HCT116 (cell line): ENCODE data around the gene RCAN2. TPM values are rescaled to one million over a fixed set of nuclear protein-coding genes. Genes with fewer than 3 reads are reported as not detected.

ENCODE experiments used
- ATAC-seq: fragments of 200-7000 bp; cut with Tn5 transposase; 2 replicates; pipeline ENCODE4 v1.9.1; 2020; ENCODE audit warnings: mild to moderate bottlenecking, moderate library complexity
- BruUV-seq: library from RNA; stranded (reverse); fragments of 400-500 nt; replicated peaks from 2 replicates; lab custom pipeline; 2021; lab: Mats Ljungman, UMichigan
- CTCF ChIA-PET: fragments of 300-600 bp; sonication (Branson Sonifier 250); formaldehyde crosslinking; loops from one replicate; lab custom pipeline; 2021; ENCODE audit warnings: antibody characterized with exemption; lab: Charles Lee
- POLR2A ChIA-PET: fragments of 300-600, 350-600 bp; sonication (Branson Sonifier 250); formaldehyde crosslinking; loops from one replicate; lab custom pipeline; 2021; ENCODE audit warnings: antibody characterized with exemption; lab: Charles Lee
- RAD21 ChIA-PET, 2 experiments: fragments of 300-600 bp; sonication (Branson Sonifier 250); formaldehyde crosslinking; loops; one replicate each; lab custom pipeline; 2023; ENCODE audit warnings: low total read pairs in 2 of 2; ENCODE audit not compliant: uncharacterized antibody in 2 of 2, unreplicated experiment in 2 of 2, low non-redundant PET in 1 of 2; lab: Charles Lee
- DNase-seq: peaks from one replicate; pipeline ENCODE4 v3.0.0-alpha.2; 2010; ENCODE audit warnings: low read depth, low spot score
- H2AFZ ChIP-seq: fragments of 200-600 bp; shearing (Covaris generic), sonication (generic); 2 replicates; pipeline ENCODE4 v1.6.1; 2017; ENCODE audit warnings: low read depth, mixed run types, mixed read lengths, antibody characterized with exemption, low read length; ENCODE audit not compliant: poor library complexity, severe bottlenecking
- H3K27ac ChIP-seq: 2 replicates; pipeline ENCODE4 v1.5.1; 2012; ENCODE audit warnings: low read depth, low read length
- H3K27me3 ChIP-seq: fragments of 200-600 bp; sonication (generic); 2 replicates; pipeline ENCODE4 v1.6.1; 2016; ENCODE audit warnings: mixed run types, low read length, mixed read lengths; ENCODE audit not compliant: insufficient read depth
- H3K36me3 ChIP-seq, 2 experiments: fragments of 200-500 bp in 1 of 2; fragments of 200-600 bp in 1 of 2; sonication (Bioruptor generic) in 1 of 2; sonication (generic) in 1 of 2; 2 replicates each; pipeline versions ENCODE4 v1.5.1 to v1.6.1; 2014 to 2016; ENCODE audit warnings: low read length in 2 of 2, inconsistent platforms in 1 of 2, mixed read lengths in 1 of 2, mixed run types in 1 of 2; ENCODE audit not compliant: insufficient read depth in 2 of 2, control insufficient read depth in 1 of 2
- H3K4me1 ChIP-seq, 2 experiments: fragments of 200-600 bp in 1 of 2; sonication (generic) in 1 of 2; 2 replicates each; pipeline versions ENCODE4 v1.5.1 to v1.6.1; 2012 to 2017; ENCODE audit warnings: low read length in 2 of 2, inconsistent platforms in 1 of 2, mild to moderate bottlenecking in 1 of 2, mixed read lengths in 1 of 2, mixed run types in 1 of 2, moderate library complexity in 1 of 2; ENCODE audit not compliant: insufficient read depth in 2 of 2, control insufficient read depth in 1 of 2
- H3K4me2 ChIP-seq: fragments of 200-600 bp; sonication (generic); 2 replicates; pipeline ENCODE4 v1.6.1; 2017; ENCODE audit warnings: mixed run types, low read length, mixed read lengths
- H3K4me3 ChIP-seq, 2 experiments: fragments of 200-600 bp in 1 of 2; sonication (generic) in 1 of 2; replicated peaks in 1 of 2; 2 replicates each; pipeline ENCODE4 v1.5.1; 2011 to 2016; ENCODE audit warnings: low read length in 2 of 2, control low read depth in 1 of 2, low read depth in 1 of 2, mild to moderate bottlenecking in 1 of 2, mixed read lengths in 1 of 2, mixed run types in 1 of 2
- H3K79me2 ChIP-seq: fragments of 200-600 bp; sonication (generic); 2 replicates; pipeline ENCODE4 v1.6.1; 2017; ENCODE audit warnings: mild to moderate bottlenecking, mixed run types, low read length, moderate library complexity, mixed read lengths; ENCODE audit not compliant: insufficient read depth
- H3K9ac ChIP-seq: fragments of 200-600 bp; sonication (generic); 2 replicates; pipeline ENCODE4 v1.6.1; 2016; ENCODE audit warnings: low read length, mixed read lengths
- H3K9me2 ChIP-seq: fragments of 200-600 bp; sonication (generic), shearing (Covaris generic); 2 replicates; pipeline ENCODE4 v1.6.1; 2017; ENCODE audit warnings: mixed run types, mild to moderate bottlenecking, moderate library complexity; ENCODE audit not compliant: insufficient read depth
- H3K9me3 ChIP-seq, 2 experiments: fragments of 200-500 bp in 1 of 2; fragments of 200-600 bp in 1 of 2; sonication (Bioruptor generic) in 1 of 2; sonication (generic) in 1 of 2; 2 replicates each; pipeline ENCODE4 v1.6.1; 2014 to 2017; ENCODE audit warnings: low read length in 2 of 2, mixed read lengths in 2 of 2, inconsistent platforms in 1 of 2, low read depth in 1 of 2, mild to moderate bottlenecking in 1 of 2, mixed run types in 1 of 2, moderate library complexity in 1 of 2; ENCODE audit not compliant: control insufficient read depth in 1 of 2, insufficient read depth in 1 of 2
- H4K20me1 ChIP-seq: fragments of 200-600 bp; sonication (generic), shearing (Covaris generic); 2 replicates; pipeline ENCODE4 v1.6.1; 2017; ENCODE audit warnings: mixed run types, mild to moderate bottlenecking, moderate library complexity; ENCODE audit not compliant: insufficient read depth
- ATF3 ChIP-seq: IDR thresholded peaks from 2 replicates; pipeline ENCODE4 v1.6.1; 2012
- CBX3 ChIP-seq: IDR thresholded peaks from 2 replicates; pipeline ENCODE4 v1.6.1; 2012; ENCODE audit warnings: low read depth
- CEBPB ChIP-seq: IDR thresholded peaks from 2 replicates; pipeline ENCODE4 v1.6.1; 2012; ENCODE audit warnings: low read depth
- EGR1 ChIP-seq: IDR thresholded peaks from 2 replicates; pipeline ENCODE4 v1.6.1; 2012; ENCODE audit warnings: low read depth
- ELF1 ChIP-seq: IDR thresholded peaks from 2 replicates; pipeline ENCODE4 v1.6.1; 2012; ENCODE audit warnings: low read depth, borderline replicate concordance
- FOSL1 ChIP-seq: IDR thresholded peaks from 2 replicates; pipeline ENCODE4 v1.6.1; 2012; ENCODE audit warnings: low read depth
- JUND ChIP-seq: IDR thresholded peaks from 2 replicates; pipeline ENCODE4 v1.6.1; 2012
- POLR2A ChIP-seq: IDR thresholded peaks from 2 replicates; pipeline ENCODE4 v1.7.0; 2011; ENCODE audit warnings: borderline replicate concordance; ENCODE audit not compliant: insufficient read depth, insufficient read length; ENCODE audit errors: extremely low read depth
- POLR2AphosphoS5 ChIP-seq: IDR thresholded peaks from 2 replicates; pipeline ENCODE4 v1.6.1; 2011; ENCODE audit warnings: mild to moderate bottlenecking, low read depth, low read length, moderate library complexity
- SP1 ChIP-seq: IDR thresholded peaks from 2 replicates; pipeline ENCODE4 v1.6.1; 2012; ENCODE audit warnings: low read depth
- SRF ChIP-seq: IDR thresholded peaks from 2 replicates; pipeline ENCODE4 v1.6.1; 2012; ENCODE audit warnings: low read depth
- TCF7L2 ChIP-seq: IDR thresholded peaks from 2 replicates; pipeline ENCODE4 v1.7.0; 2011; ENCODE audit warnings: borderline replicate concordance, inconsistent platforms; ENCODE audit not compliant: insufficient read depth, insufficient read length; ENCODE audit errors: extremely low read depth
- ZFX ChIP-seq: fragments of 450-650 bp; IDR thresholded peaks from 2 replicates; pipeline ENCODE4 v1.6.1; 2017
- intact Hi-C: fragments of 100-400 bp; cut with micrococcal nuclease; formaldehyde crosslinking; loops from 2 replicates; pipeline ENCODE4 v1.10.0; 2022
- total RNA-seq: library from RNA; stranded (reverse); gene quantifications from one replicate; pipeline ENCODE4 v1.2.1, GENCODE V29; 2021; ENCODE audit not compliant: unreplicated experiment
- TF ChIP-seq, protein P1 (sequence below): IDR thresholded peaks from 2 replicates; pipeline ENCODE4 v1.6.1; 2012; ENCODE audit warnings: low read depth
- TF ChIP-seq, protein P2 (sequence below), 3 experiments: fragments of 200-600 bp in 1 of 3; sonication (generic) in 1 of 3; IDR thresholded peaks in 2 of 3; conservative IDR thresholded peaks in 1 of 3; 2 replicates each; pipeline ENCODE4 v1.5.1; 2012 to 2017; ENCODE audit warnings: low read depth in 2 of 3, low read length in 2 of 3, antibody characterized with exemption in 1 of 3, borderline replicate concordance in 1 of 3, control low read depth in 1 of 3, mild to moderate bottlenecking in 1 of 3, mixed read lengths in 1 of 3, mixed run types in 1 of 3, moderate library complexity in 1 of 3; ENCODE audit not compliant: insufficient read depth in 1 of 3

RCAN2 gene
- total RNA-seq, 1 experiment from 2014 or later = 0.57 TPM

- TF ChIP-seq ATF3 (no peak), FOSL1 (no peak), SRF (no peak)
- TF ChIP-seq, protein P1, sequence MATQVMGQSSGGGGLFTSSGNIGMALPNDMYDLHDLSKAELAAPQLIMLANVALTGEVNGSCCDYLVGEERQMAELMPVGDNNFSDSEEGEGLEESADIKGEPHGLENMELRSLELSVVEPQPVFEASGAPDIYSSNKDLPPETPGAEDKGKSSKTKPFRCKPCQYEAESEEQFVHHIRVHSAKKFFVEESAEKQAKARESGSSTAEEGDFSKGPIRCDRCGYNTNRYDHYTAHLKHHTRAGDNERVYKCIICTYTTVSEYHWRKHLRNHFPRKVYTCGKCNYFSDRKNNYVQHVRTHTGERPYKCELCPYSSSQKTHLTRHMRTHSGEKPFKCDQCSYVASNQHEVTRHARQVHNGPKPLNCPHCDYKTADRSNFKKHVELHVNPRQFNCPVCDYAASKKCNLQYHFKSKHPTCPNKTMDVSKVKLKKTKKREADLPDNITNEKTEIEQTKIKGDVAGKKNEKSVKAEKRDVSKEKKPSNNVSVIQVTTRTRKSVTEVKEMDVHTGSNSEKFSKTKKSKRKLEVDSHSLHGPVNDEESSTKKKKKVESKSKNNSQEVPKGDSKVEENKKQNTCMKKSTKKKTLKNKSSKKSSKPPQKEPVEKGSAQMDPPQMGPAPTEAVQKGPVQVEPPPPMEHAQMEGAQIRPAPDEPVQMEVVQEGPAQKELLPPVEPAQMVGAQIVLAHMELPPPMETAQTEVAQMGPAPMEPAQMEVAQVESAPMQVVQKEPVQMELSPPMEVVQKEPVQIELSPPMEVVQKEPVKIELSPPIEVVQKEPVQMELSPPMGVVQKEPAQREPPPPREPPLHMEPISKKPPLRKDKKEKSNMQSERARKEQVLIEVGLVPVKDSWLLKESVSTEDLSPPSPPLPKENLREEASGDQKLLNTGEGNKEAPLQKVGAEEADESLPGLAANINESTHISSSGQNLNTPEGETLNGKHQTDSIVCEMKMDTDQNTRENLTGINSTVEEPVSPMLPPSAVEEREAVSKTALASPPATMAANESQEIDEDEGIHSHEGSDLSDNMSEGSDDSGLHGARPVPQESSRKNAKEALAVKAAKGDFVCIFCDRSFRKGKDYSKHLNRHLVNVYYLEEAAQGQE = no peak
- TF ChIP-seq, all 23 proteins: peak for 0
Measured at GRCh38 chr6:46324706-46325105, 166.5 kb downstream of the RCAN2 start (continued).

GRCh38 chr6:46323966-46324622 lies 167.2 kb downstream of the RCAN2 start:
- H3K4me1 ChIP-seq = no peaks in the 10 kb centered on the region
- RAD21 ChIA-PET = no interaction called here
- CTCF ChIA-PET = no interaction called here
- no peak overlapping the region for H2AFZ ChIP-seq
- intact Hi-C loops = no loop called here
- H3K4me3 ChIP-seq = no peak overlapping the region
- no peaks in the 10 kb centered on the region for H3K9me2 ChIP-seq
- H3K36me3 ChIP-seq = no peaks in the 10 kb centered on the region
- H3K4me2 ChIP-seq = no peak overlapping the region
- H3K27me3 ChIP-seq = peaks cover 16% of the 10 kb centered on the region; the same call in 1 of the 2 replicates
- POLR2A ChIA-PET = no interaction called here
- no peaks in the 10 kb centered on the region for H3K79me2 ChIP-seq
- no peak for DNase-seq
- H4K20me1 ChIP-seq = no peaks in the 10 kb centered on the region
- BruUV-seq = no TSS peak
- H3K9ac ChIP-seq = no peak overlapping the region
- no peaks in the 10 kb centered on the region for H3K9me3 ChIP-seq
- ATAC-seq = no peak
- H3K27ac ChIP-seq = no peak overlapping the region
- TF ChIP-seq, protein P1 = no peak
- no peak for TF ChIP-seq POLR2AphosphoS5
- no peak for TF ChIP-seq EGR1
- TF ChIP-seq SP1 = no peak
- TF ChIP-seq TCF7L2 = no peak
- no peak for TF ChIP-seq ELF1
- TF ChIP-seq CEBPB = no peak
- TF ChIP-seq, protein P2, sequence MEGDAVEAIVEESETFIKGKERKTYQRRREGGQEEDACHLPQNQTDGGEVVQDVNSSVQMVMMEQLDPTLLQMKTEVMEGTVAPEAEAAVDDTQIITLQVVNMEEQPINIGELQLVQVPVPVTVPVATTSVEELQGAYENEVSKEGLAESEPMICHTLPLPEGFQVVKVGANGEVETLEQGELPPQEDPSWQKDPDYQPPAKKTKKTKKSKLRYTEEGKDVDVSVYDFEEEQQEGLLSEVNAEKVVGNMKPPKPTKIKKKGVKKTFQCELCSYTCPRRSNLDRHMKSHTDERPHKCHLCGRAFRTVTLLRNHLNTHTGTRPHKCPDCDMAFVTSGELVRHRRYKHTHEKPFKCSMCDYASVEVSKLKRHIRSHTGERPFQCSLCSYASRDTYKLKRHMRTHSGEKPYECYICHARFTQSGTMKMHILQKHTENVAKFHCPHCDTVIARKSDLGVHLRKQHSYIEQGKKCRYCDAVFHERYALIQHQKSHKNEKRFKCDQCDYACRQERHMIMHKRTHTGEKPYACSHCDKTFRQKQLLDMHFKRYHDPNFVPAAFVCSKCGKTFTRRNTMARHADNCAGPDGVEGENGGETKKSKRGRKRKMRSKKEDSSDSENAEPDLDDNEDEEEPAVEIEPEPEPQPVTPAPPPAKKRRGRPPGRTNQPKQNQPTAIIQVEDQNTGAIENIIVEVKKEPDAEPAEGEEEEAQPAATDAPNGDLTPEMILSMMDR (IDR thresholded peaks at IDR 0.05 in 2 of 3, conservative IDR thresholded peaks at IDR 0.05 in 1 of 3; ENCODE audit: borderline replicate concordance in 1 of 3, insufficient read depth in 1 of 3, low read depth in 2 of 3, low read length in 2 of 3) = no peak
- TF ChIP-seq ATF3 = no peak
- no peak for TF ChIP-seq JUND
- TF ChIP-seq SRF = no peak
- no peak for TF ChIP-seq POLR2A
- no peak for TF ChIP-seq ZFX
- no peak for TF ChIP-seq CBX3
